ENCODE data around the gene SLC20A1. TPM values are rescaled to one million over a fixed set of nuclear protein-coding genes. Genes with fewer than 3 reads are reported as not detected.
"Not testable (repeated sequence)": the region's sequence is repeated elsewhere in the genome, so short reads cannot be mapped to it uniquely, and the experiment has no call there.

SLC20A1 gene
- total RNA-seq, 1 donor from 2014 or later = 18.4 TPM

GRCh38 chr2:112664689-112665088, 18.9 kb downstream of the SLC20A1 start:
- Histone ChIP-seq H3K36me3 (peaks cover 32 to 54% of the 10 kb centered on the region in 2 donors), H3K27me3 (no peaks in the 10 kb centered on the region), H3K4me3 (no peak overlapping the region), H3K9me3 (no peaks in the 10 kb centered on the region), H3K27ac (no peak overlapping the region), H3K4me1 (no peaks in the 10 kb centered on the region)
- no peak for DNase-seq (ENCODE audit: low spot score in 2 of 2)
- intact Hi-C loops (cut with DNase I) = no loop called here
- TF ChIP-seq CTCF (IDR thresholded peaks at IDR 0.05) = no peak

GRCh38 chr2:112665113-112665780, 19.5 kb downstream of the SLC20A1 start:
- H3K9me3 ChIP-seq = no peaks in the 10 kb centered on the region
- TF ChIP-seq CTCF (IDR thresholded peaks at IDR 0.05) = no peak
- H3K4me1 ChIP-seq = no peaks in the 10 kb centered on the region
- no peaks in the 10 kb centered on the region for H3K27me3 ChIP-seq
- intact Hi-C loops (cut with DNase I) = no loop called here
- H3K36me3 ChIP-seq = peaks cover 28 to 48% of the 10 kb centered on the region in 2 donors
- no peak overlapping the region for H3K27ac ChIP-seq
- no peak for DNase-seq (ENCODE audit: low spot score in 2 of 2)
- H3K4me3 ChIP-seq = no peak overlapping the region

GRCh38 chr2:112666761-112667122, 21.0 kb downstream of the SLC20A1 start:
- no peaks in the 10 kb centered on the region for H3K27me3 ChIP-seq
- no peak overlapping the region for H3K4me3 ChIP-seq
- H3K36me3 ChIP-seq = peaks cover 21 to 34% of the 10 kb centered on the region in 2 donors
- no peak for DNase-seq (ENCODE audit: low spot score in 2 of 2)
- no peaks in the 10 kb centered on the region for H3K4me1 ChIP-seq
- no peak overlapping the region for H3K27ac ChIP-seq
- no peaks in the 10 kb centered on the region for H3K9me3 ChIP-seq
- intact Hi-C loops (cut with DNase I) = no loop called here
- TF ChIP-seq CTCF (IDR thresholded peaks at IDR 0.05) = no peak

GRCh38 chr2:112667540-112667939, 21.8 kb downstream of the SLC20A1 start:
- H3K9me3 ChIP-seq; H3K27me3 ChIP-seq; intact Hi-C loops (cut with DNase I); H3K4me3 ChIP-seq; H3K27ac ChIP-seq; DNase-seq (ENCODE audit: low spot score in 2 of 2); H3K4me1 ChIP-seq: not testable (repeated sequence)
- H3K36me3 ChIP-seq = peaks cover 16 to 26% of the 10 kb centered on the region in 2 donors

GRCh38 chr2:112669667-112670066, 23.9 kb downstream of the SLC20A1 start:
- H3K27me3 ChIP-seq = no peaks in the 10 kb centered on the region
- no peak for DNase-seq (ENCODE audit: low spot score in 2 of 2)
- no peaks in the 10 kb centered on the region for H3K4me1 ChIP-seq
- TF ChIP-seq CTCF (IDR thresholded peaks at IDR 0.05) = no peak
- intact Hi-C loops (cut with DNase I) = no loop called here
- H3K4me3 ChIP-seq = no peak overlapping the region
- H3K27ac ChIP-seq = no peak overlapping the region
- no peaks in the 10 kb centered on the region for H3K9me3 ChIP-seq
- peaks cover 3 to 7% of the 10 kb centered on the region in 2 donors for H3K36me3 ChIP-seq

GRCh38 chr2:112670252-112671022, 24.7 kb downstream of the SLC20A1 start:
- no peak overlapping the region for H3K4me3 ChIP-seq
- intact Hi-C loops (cut with DNase I) = no loop called here
- no peak for TF ChIP-seq CTCF (IDR thresholded peaks at IDR 0.05)

More at GRCh38 chr2:112670252-112671022, 24.7 kb downstream of the SLC20A1 start:
- Histone ChIP-seq H3K36me3 (peaks cover 0 to 3% of the 10 kb centered on the region in 2 donors), H3K27ac (no peak overlapping the region), H3K9me3 (no peaks in the 10 kb centered on the region), H3K27me3 (no peaks in the 10 kb centered on the region), H3K4me1 (no peaks in the 10 kb centered on the region)
- no peak for DNase-seq (ENCODE audit: low spot score in 2 of 2)
